IMR-90 (cell line): ENCODE results near the gene RNF225. TPM values are rescaled to one million over a fixed set of nuclear protein-coding genes. Genes with fewer than 3 reads are reported as not detected.
A peak's percentile ranks its signal among the peaks of the same experiment; 100 is the strongest.

Experiments
- ATAC-seq: fragments of 200-7000 bp; cut with Tn5 transposase; 2 replicates; pipeline ENCODE4 v1.9.1; 2020; ENCODE audit warnings: low read depth, mild to moderate bottlenecking, moderate library complexity
- Bru-seq: library from RNA; stranded (reverse); fragments of 400-500 nt; gene quantifications from one replicate; lab custom pipeline; 2021; lab: Mats Ljungman, UMichigan
- BruChase-seq, 2 experiments: library from RNA; stranded (reverse); fragments of 400-500 nt; gene quantifications; one replicate each; lab custom pipeline; 2021; lab: Mats Ljungman, UMichigan
- BruUV-seq: library from RNA; stranded (reverse); fragments of 400-500 nt; replicated peaks from 2 replicates; lab custom pipeline; 2021; lab: Mats Ljungman, UMichigan
- CTCF ChIA-PET: fragments of 300-600 bp; formaldehyde crosslinking; extraction: SDS; loops from one replicate; lab custom pipeline; 2021; ENCODE audit warnings: antibody characterized with exemption; lab: Yijun Ruan, JAX
- POLR2A ChIA-PET: fragments of 300-600 bp; sonication (Branson Sonifier 250); formaldehyde crosslinking; loops from one replicate; lab custom pipeline; 2022; ENCODE audit warnings: antibody characterized with exemption; ENCODE audit not compliant: unreplicated experiment; lab: Charles Lee
- DNase-seq: peaks from one replicate; pipeline ENCODE4 v3.0.0; 2013
- H2AFZ ChIP-seq: replicated peaks from 2 replicates; pipeline ENCODE3; 2013; ENCODE audit warnings: low read length, mild to moderate bottlenecking; ENCODE audit not compliant: poor library complexity
- H2AK5ac ChIP-seq: 2 replicates; pipeline ENCODE4 v1.6.1; 2013; ENCODE audit warnings: low read depth, low read length, inconsistent platforms
- H2AK9ac ChIP-seq: replicated peaks from 2 replicates; pipeline ENCODE3; 2013; ENCODE audit warnings: mild to moderate bottlenecking, low read depth, low read length, moderate library complexity; ENCODE audit not compliant: poor library complexity
- H2BK120ac ChIP-seq: 2 replicates; pipeline ENCODE4 v1.6.1; 2013; ENCODE audit warnings: low read depth, low read length, inconsistent platforms
- H2BK15ac ChIP-seq: 3 replicates; pipeline ENCODE4 v1.6.1; 2013; ENCODE audit warnings: low read depth, low read length, inconsistent platforms
- H2BK20ac ChIP-seq: 2 replicates; pipeline ENCODE4 v1.6.1; 2013; ENCODE audit warnings: low read depth, mild to moderate bottlenecking, inconsistent platforms, low read length, moderate library complexity
- H2BK5ac ChIP-seq: 2 replicates; pipeline ENCODE4 v1.6.1; 2013; ENCODE audit warnings: mild to moderate bottlenecking, low read depth, low read length, inconsistent platforms; ENCODE audit not compliant: poor library complexity, severe bottlenecking
- H3K14ac ChIP-seq: replicated peaks from 2 replicates; pipeline ENCODE4 v1.6.1; 2013; ENCODE audit warnings: low read depth, low read length, inconsistent platforms
- H3K18ac ChIP-seq: 2 replicates; pipeline ENCODE4 v1.6.1; 2013; ENCODE audit warnings: low read depth, low read length, control low read depth
- H3K23ac ChIP-seq: 2 replicates; pipeline ENCODE4 v1.6.1; 2013; ENCODE audit warnings: low read depth, low read length, inconsistent platforms
- H3K27ac ChIP-seq: 2 replicates; pipeline ENCODE4 v1.5.1; 2013; ENCODE audit warnings: mild to moderate bottlenecking, control low read depth, low read length; ENCODE audit not compliant: insufficient read depth
- H3K27me3 ChIP-seq: 2 replicates; pipeline ENCODE4 v1.6.1; 2013; ENCODE audit warnings: low read length; ENCODE audit not compliant: control insufficient read depth, insufficient read depth
- H3K36me3 ChIP-seq: 2 replicates; pipeline ENCODE4 v1.6.1; 2013; ENCODE audit warnings: low read length, mixed read lengths; ENCODE audit not compliant: control insufficient read depth, insufficient read depth
- H3K4ac ChIP-seq: 2 replicates; pipeline ENCODE4 v1.6.1; 2013; ENCODE audit warnings: low read depth, low read length, inconsistent platforms
- H3K4me1 ChIP-seq: 2 replicates; pipeline ENCODE4 v1.6.1; 2013; ENCODE audit warnings: low read length, mixed read lengths; ENCODE audit not compliant: control insufficient read depth, insufficient read depth
- H3K4me2 ChIP-seq: 2 replicates; pipeline ENCODE4 v1.6.1; 2013; ENCODE audit warnings: low read depth, mild to moderate bottlenecking, control low read depth, low read length, moderate library complexity
- H3K4me3 ChIP-seq: 2 replicates; pipeline ENCODE4 v1.5.1; 2013; ENCODE audit warnings: low read depth, mild to moderate bottlenecking, control low read depth, low read length, moderate library complexity; ENCODE audit not compliant: insufficient read depth
- H3K56ac ChIP-seq: 2 replicates; pipeline ENCODE4 v1.6.1; 2013; ENCODE audit warnings: low read length, inconsistent platforms; ENCODE audit not compliant: insufficient read depth; ENCODE audit errors: extremely low read depth
- H3K79me1 ChIP-seq, 2 experiments: 2 replicates each; pipeline ENCODE4 v1.6.1; 2013; ENCODE audit warnings: low read length in 2 of 2, inconsistent platforms in 1 of 2, low read depth in 1 of 2
- H3K9ac ChIP-seq: 2 replicates; pipeline ENCODE4 v1.6.1; 2013; ENCODE audit warnings: low read depth, low read length, control low read depth
- H3K9me1 ChIP-seq: 2 replicates; pipeline ENCODE4 v1.6.1; 2013; ENCODE audit warnings: low read length, inconsistent platforms; ENCODE audit not compliant: insufficient read depth
- H3K9me3 ChIP-seq: 2 replicates; pipeline ENCODE4 v1.6.1; 2013; ENCODE audit warnings: low read length; ENCODE audit not compliant: control insufficient read depth, insufficient read depth
- H4K20me1 ChIP-seq: 2 replicates; pipeline ENCODE4 v1.6.1; 2013; ENCODE audit warnings: low read length, inconsistent platforms; ENCODE audit not compliant: insufficient read depth
- H4K5ac ChIP-seq: 2 replicates; pipeline ENCODE4 v1.6.1; 2013; ENCODE audit warnings: mild to moderate bottlenecking, low read depth, low read length, control low read depth
- H4K8ac ChIP-seq, 2 experiments: 2 replicates each; pipeline ENCODE4 v1.6.1; 2013; ENCODE audit warnings: low read depth in 2 of 2, low read length in 2 of 2, control low read depth in 1 of 2, inconsistent platforms in 1 of 2
- H4K91ac ChIP-seq: 2 replicates; pipeline ENCODE4 v1.6.1; 2013; ENCODE audit warnings: low read depth, low read length, inconsistent platforms; ENCODE audit not compliant: insufficient read depth
- BHLHE40 ChIP-seq: fragments of 150-350 bp; IDR thresholded peaks from 2 replicates; pipeline ENCODE4 v1.6.1; 2016; ENCODE audit warnings: mild to moderate bottlenecking, low read depth, low read length
- CEBPB ChIP-seq: IDR thresholded peaks from 2 replicates; pipeline ENCODE4 v1.6.1; 2012; ENCODE audit warnings: low read depth, low read length, improper control_type of control experiment
- CHD1 ChIP-seq: IDR thresholded peaks from 2 replicates; pipeline ENCODE4 v1.6.1; 2012; ENCODE audit warnings: low read depth, low read length, improper control_type of control experiment
- CTCF ChIP-seq: conservative IDR thresholded peaks from 2 replicates; pipeline ENCODE4 v1.5.1; 2012; ENCODE audit warnings: mild to moderate bottlenecking, low read depth, low read length, improper control_type of control experiment
- ELK1 ChIP-seq: fragments of 150-350 bp; IDR thresholded peaks from 2 replicates; pipeline ENCODE4 v1.6.1; 2016; ENCODE audit warnings: low read depth, mild to moderate bottlenecking, low read length, moderate library complexity, borderline replicate concordance
- FOS ChIP-seq: fragments of 150-350 bp; IDR thresholded peaks from 2 replicates; pipeline ENCODE4 v1.6.1; 2016; ENCODE audit warnings: low read depth, low read length
- MAFK ChIP-seq: IDR thresholded peaks from 2 replicates; pipeline ENCODE4 v1.6.1; 2012; ENCODE audit warnings: low read depth, low read length, improper control_type of control experiment
- MAZ ChIP-seq: IDR thresholded peaks from 2 replicates; pipeline ENCODE4 v1.6.1; 2012; ENCODE audit warnings: low read depth, mild to moderate bottlenecking, low read length, improper control_type of control experiment, moderate library complexity, borderline replicate concordance
- MXI1 ChIP-seq: IDR thresholded peaks from 2 replicates; pipeline ENCODE4 v1.6.1; 2012; ENCODE audit warnings: low read depth, mild to moderate bottlenecking, low read length, moderate library complexity, borderline replicate concordance
- NFE2L2 ChIP-seq: fragments of 150-350 bp; IDR thresholded peaks from 2 replicates; pipeline ENCODE4 v1.6.1; 2016; ENCODE audit warnings: low read depth, mild to moderate bottlenecking, low read length
- POLR2A ChIP-seq: IDR thresholded peaks from 2 replicates; pipeline ENCODE4 v1.6.1; 2012; ENCODE audit warnings: mild to moderate bottlenecking, low read depth, low read length
- RAD21 ChIP-seq: IDR thresholded peaks from 2 replicates; pipeline ENCODE4 v1.6.1; 2012; ENCODE audit warnings: low read length, improper control_type of control experiment
- RFX5 ChIP-seq: IDR thresholded peaks from 2 replicates; pipeline ENCODE4 v1.8.0; 2012; ENCODE audit warnings: low read depth, mild to moderate bottlenecking, low read length, moderate library complexity
- WGBS, 2 experiments: methylation state at CpG; one replicate each; pipeline versions ENCODE4 v1.1.5 to v1.1.7; 2013; ENCODE audit warnings: missing lambda C conversion rate in 2 of 2; ENCODE audit not compliant: insufficient read length in 1 of 2; ENCODE audit errors: extremely low coverage in 2 of 2; 5-methylcytosine and 5-hydroxymethylcytosine counted together
- dilution Hi-C: fragments of 300-500 bp; cut with HindIII; formaldehyde crosslinking; loops from one replicate; pipeline ENCODE4 v1.14.3; 2018; ENCODE audit warnings: low sequenced_read_pairs; ENCODE audit not compliant: unreplicated experiment
- in situ Hi-C: fragments of 300-500 bp; cut with MboI; formaldehyde crosslinking; loops from 3 replicates; pipeline ENCODE4 v1.14.3; 2019; ENCODE audit warnings: low sequenced_read_pairs, inconsistent platforms, mixed read lengths
- intact Hi-C: fragments of 100-400 bp; cut with micrococcal nuclease; formaldehyde crosslinking; loops from 2 replicates; pipeline ENCODE4 v1.10.0; 2022
- long read RNA-seq: library from polyadenylated mRNA; unstranded; transcript quantifications from one replicate; pipeline ENCODE4 v2.0.0, GENCODE V29; 2021; ENCODE audit not compliant: unreplicated experiment
- polyA plus RNA-seq, 3 experiments: library from polyadenylated mRNA; depleted of rRNA; stranded (reverse); fragments of >200 nt; gene quantifications; 2 replicates each; pipeline ENCODE4 v1.2.3, GENCODE V29; 2012; ENCODE audit warnings: low replicate concordance in 1 of 3
- total RNA-seq: library from RNA; depleted of rRNA; stranded (reverse); fragments of >200 nt; gene quantifications from 2 replicates; pipeline ENCODE4 v1.2.3, GENCODE V29; 2012; rRNA removed
- TF ChIP-seq, protein P1 (sequence below): fragments of 150-350 bp; IDR thresholded peaks from 2 replicates; pipeline ENCODE4 v1.6.1; 2017; ENCODE audit warnings: mild to moderate bottlenecking, antibody characterized with exemption, low read length, low read depth

Gene RNF225
- total RNA-seq (not detected in 2 replicates), polyA plus RNA-seq (2012; rRNA removed) (0.10 TPM in 1 of 2 replicates, not detected in the other), Bru-seq, nascent RNA (percentile 20 among the genes with signal in this experiment), BruChase-seq, experiment 1, labeled RNA remaining after a 6-hour chase (percentile 31 among the genes with signal in this experiment), BruChase-seq, experiment 2, labeled RNA remaining after a 2-hour chase (percentile 18 among the genes with signal in this experiment)
- polyA plus RNA-seq (2012; cell fraction: cytosol; rRNA removed), result 0.12 TPM in 1 of 2 replicates, not detected in the other
- polyA plus RNA-seq (2012; cell fraction: nucleus; rRNA removed; ENCODE audit: low replicate concordance), result 0.22 and 1.1 TPM in 2 replicates
- long read RNA-seq, result 0 reads

DNA sequence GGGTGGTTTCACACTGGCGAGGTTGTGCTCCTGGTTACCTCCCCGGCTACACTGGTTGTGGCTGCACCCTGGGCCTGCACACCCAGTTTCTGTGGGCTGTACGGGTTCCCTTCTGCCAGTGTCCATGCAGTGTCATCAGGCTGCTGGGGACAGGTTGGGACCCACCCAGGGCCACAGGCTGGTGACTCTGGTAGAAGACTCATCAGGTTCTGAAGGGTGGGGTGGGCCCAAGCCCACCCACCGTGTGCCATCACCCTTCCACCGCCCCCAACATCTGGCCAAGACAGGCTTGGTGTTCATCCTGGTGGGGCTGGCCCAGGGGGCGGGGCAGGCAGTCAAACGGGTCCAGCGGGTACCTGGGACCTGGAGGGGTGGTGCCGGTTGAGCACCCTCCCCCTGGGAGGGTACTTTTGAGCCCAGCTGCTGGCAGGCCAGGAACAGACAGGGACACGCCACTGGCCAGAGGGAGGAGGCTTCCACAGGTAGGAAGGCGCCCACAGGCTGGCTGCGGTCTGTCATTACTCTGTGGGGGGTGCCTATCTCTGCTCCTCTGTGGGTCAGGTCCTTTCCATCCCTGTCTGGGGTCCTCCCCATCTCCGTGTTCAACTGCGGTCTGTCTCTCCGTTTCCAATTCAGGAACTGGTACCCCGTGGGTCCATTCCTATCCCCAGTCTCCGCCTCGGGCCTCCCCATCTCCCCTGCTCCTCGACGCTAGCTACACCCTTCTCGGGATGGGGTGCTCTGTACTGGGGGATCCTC lies at the start of gene RNF225:
RNF225 (plus strand) TSS at position 437 of the 759 bp plus-strand sequence. CDS start 434 bp downstream, outside the sequence.
- Histone ChIP-seq H2BK120ac (no peak within 1 kb of the TSS), H4K20me1 (peaks cover 36% of the 10 kb centered on the region), H2BK15ac (no peak within 1 kb of the TSS), H4K91ac (no peak within 1 kb of the TSS), H3K36me3 (peaks cover 26% of the 10 kb centered on the region), H3K56ac (no peak within 1 kb of the TSS), H3K27me3 (no peaks in the 10 kb centered on the region), H3K4me1 (peaks cover 2% of the 10 kb centered on the region; the same call in 1 of the 2 replicates), H2BK20ac (no peak within 1 kb of the TSS), H3K9ac (no peak within 1 kb of the TSS), H2AK5ac (no peak within 1 kb of the TSS), H3K14ac (no peak within 1 kb of the TSS), H3K4me2 (no peak within 1 kb of the TSS), H4K8ac (no peak within 1 kb of the TSS), H3K18ac (no peak within 1 kb of the TSS), H2BK5ac (no peak within 1 kb of the TSS), H3K4me3 (no peak within 1 kb of the TSS), H3K9me3 (no peaks in the 10 kb centered on the region), H3K23ac (no peak within 1 kb of the TSS), H2AFZ (peak within 1 kb of the TSS; percentile 61), H4K5ac (no peak within 1 kb of the TSS), H3K27ac (no peak within 1 kb of the TSS), H2AK9ac (peak within 1 kb of the TSS; percentile 65), H3K9me1 (no peaks in the 10 kb centered on the region), H3K4ac (no peak within 1 kb of the TSS), H3K79me1 (peaks cover 9 to 40% of the 10 kb centered on the region in 2 experiments)
- 38% methylated on average over 6 of the region's 21 CpGs; no CpG with 5 or more reads in 1 of the 2 experiments for WGBS, 2 experiments
- ChIA-PET POLR2A (no interaction called here), CTCF (no interaction called here)
- intact Hi-C loops, result no loop called here
- ATAC-seq (peak; percentile 18), DNase-seq (no peak)
- dilution Hi-C loops, result no loop called here
- in situ Hi-C loops, result no loop called here
- BruUV-seq, result no TSS peak
- no peak for TF ChIP-seq NFE2L2
- TF ChIP-seq MAZ, result no peak
- no peak for TF ChIP-seq MXI1
- TF ChIP-seq MAFK, result no peak
- TF ChIP-seq RAD21, result no peak
- TF ChIP-seq ELK1, result no peak
- no peak for TF ChIP-seq CHD1
- TF ChIP-seq, protein P1, sequence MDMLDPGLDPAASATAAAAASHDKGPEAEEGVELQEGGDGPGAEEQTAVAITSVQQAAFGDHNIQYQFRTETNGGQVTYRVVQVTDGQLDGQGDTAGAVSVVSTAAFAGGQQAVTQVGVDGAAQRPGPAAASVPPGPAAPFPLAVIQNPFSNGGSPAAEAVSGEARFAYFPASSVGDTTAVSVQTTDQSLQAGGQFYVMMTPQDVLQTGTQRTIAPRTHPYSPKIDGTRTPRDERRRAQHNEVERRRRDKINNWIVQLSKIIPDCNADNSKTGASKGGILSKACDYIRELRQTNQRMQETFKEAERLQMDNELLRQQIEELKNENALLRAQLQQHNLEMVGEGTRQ, result no peak
- no peak for TF ChIP-seq RFX5
- TF ChIP-seq CTCF, result no peak
- TF ChIP-seq BHLHE40, result no peak
- no peak for TF ChIP-seq FOS
- TF ChIP-seq CEBPB, result no peak
- TF ChIP-seq POLR2A, result no peak
